Subcutaneous adipose tissue (tissue), 4 donors: ENCODE measurements around the gene HS1BP3. TPM values are rescaled to one million over a fixed set of nuclear protein-coding genes. Genes with fewer than 3 reads are reported as not detected.

Experiments
- CTCF ChIP-seq: fragments of 450-650 bp; IDR thresholded peaks from one replicate; pipeline ENCODE4 v1.5.1; 2016; ENCODE audit warnings: low read depth, mild to moderate bottlenecking, control low read depth, antibody characterized with exemption, moderate library complexity
- total RNA-seq, 4 donors: library from RNA; depleted of rRNA; stranded (reverse); fragments of >200 nt; gene quantifications; one replicate each; pipeline ENCODE4 v1.1.0, GENCODE V29; 2016

HS1BP3 gene
- total RNA-seq, 4 donors from 2014 or later, result 12.6 to 37.6 (median 34.7) TPM

- no peak for TF ChIP-seq CTCF
These were observed 25.2 kb downstream of the HS1BP3 start for GRCh38 chr2:20625491-20626391.

GRCh38 chr2:20624884-20625485, 25.9 kb downstream of the HS1BP3 start:
- no peak for TF ChIP-seq CTCF

GRCh38 chr2:20624156-20624883, 26.6 kb downstream of the HS1BP3 start:
- TF ChIP-seq CTCF, result no peak

GRCh38 chr2:20623741-20624155, 27.1 kb downstream of the HS1BP3 start:
- TF ChIP-seq CTCF, result no peak

GRCh38 chr2:20623241-20623640, 27.7 kb downstream of the HS1BP3 start:
- TF ChIP-seq CTCF, result no peak

GRCh38 chr2:20622731-20623130, 28.2 kb downstream of the HS1BP3 start:
- TF ChIP-seq CTCF, result no peak

GRCh38 chr2:20622296-20622686, 28.6 kb downstream of the HS1BP3 start:
- TF ChIP-seq CTCF, result no peak
